IMR-90 (cell line): ENCODE data around the gene KCNK10. TPM values are rescaled to one million over a fixed set of nuclear protein-coding genes. Genes with fewer than 3 reads are reported as not detected.

Experiments
- ATAC-seq: fragments of 200-7000 bp; cut with Tn5 transposase; 2 replicates; pipeline ENCODE4 v1.9.1; 2020; ENCODE audit warnings: low read depth, mild to moderate bottlenecking, moderate library complexity
- BruUV-seq: library from RNA; stranded (reverse); fragments of 400-500 nt; replicated peaks from 2 replicates; lab custom pipeline; 2021; lab: Mats Ljungman, UMichigan
- CTCF ChIA-PET: fragments of 300-600 bp; formaldehyde crosslinking; extraction: SDS; loops from one replicate; lab custom pipeline; 2021; ENCODE audit warnings: antibody characterized with exemption; lab: Yijun Ruan, JAX
- POLR2A ChIA-PET: fragments of 300-600 bp; sonication (Branson Sonifier 250); formaldehyde crosslinking; loops from one replicate; lab custom pipeline; 2022; ENCODE audit warnings: antibody characterized with exemption; ENCODE audit not compliant: unreplicated experiment; lab: Charles Lee
- DNase-seq: peaks from one replicate; pipeline ENCODE4 v3.0.0; 2013
- H2AFZ ChIP-seq: replicated peaks from 2 replicates; pipeline ENCODE3; 2013; ENCODE audit warnings: low read length, mild to moderate bottlenecking; ENCODE audit not compliant: poor library complexity
- H2AK5ac ChIP-seq: 2 replicates; pipeline ENCODE4 v1.6.1; 2013; ENCODE audit warnings: low read depth, low read length, inconsistent platforms
- H2AK9ac ChIP-seq: replicated peaks from 2 replicates; pipeline ENCODE3; 2013; ENCODE audit warnings: mild to moderate bottlenecking, low read depth, low read length, moderate library complexity; ENCODE audit not compliant: poor library complexity
- H2BK120ac ChIP-seq: 2 replicates; pipeline ENCODE4 v1.6.1; 2013; ENCODE audit warnings: low read depth, low read length, inconsistent platforms
- H2BK15ac ChIP-seq: 3 replicates; pipeline ENCODE4 v1.6.1; 2013; ENCODE audit warnings: low read depth, low read length, inconsistent platforms
- H2BK20ac ChIP-seq: 2 replicates; pipeline ENCODE4 v1.6.1; 2013; ENCODE audit warnings: low read depth, mild to moderate bottlenecking, inconsistent platforms, low read length, moderate library complexity
- H2BK5ac ChIP-seq: 2 replicates; pipeline ENCODE4 v1.6.1; 2013; ENCODE audit warnings: mild to moderate bottlenecking, low read depth, low read length, inconsistent platforms; ENCODE audit not compliant: poor library complexity, severe bottlenecking
- H3K14ac ChIP-seq: replicated peaks from 2 replicates; pipeline ENCODE4 v1.6.1; 2013; ENCODE audit warnings: low read depth, low read length, inconsistent platforms
- H3K18ac ChIP-seq: 2 replicates; pipeline ENCODE4 v1.6.1; 2013; ENCODE audit warnings: low read depth, low read length, control low read depth
- H3K23ac ChIP-seq: 2 replicates; pipeline ENCODE4 v1.6.1; 2013; ENCODE audit warnings: low read depth, low read length, inconsistent platforms
- H3K27ac ChIP-seq: 2 replicates; pipeline ENCODE4 v1.5.1; 2013; ENCODE audit warnings: mild to moderate bottlenecking, control low read depth, low read length; ENCODE audit not compliant: insufficient read depth
- H3K27me3 ChIP-seq: 2 replicates; pipeline ENCODE4 v1.6.1; 2013; ENCODE audit warnings: low read length; ENCODE audit not compliant: control insufficient read depth, insufficient read depth
- H3K36me3 ChIP-seq: 2 replicates; pipeline ENCODE4 v1.6.1; 2013; ENCODE audit warnings: low read length, mixed read lengths; ENCODE audit not compliant: control insufficient read depth, insufficient read depth
- H3K4ac ChIP-seq: 2 replicates; pipeline ENCODE4 v1.6.1; 2013; ENCODE audit warnings: low read depth, low read length, inconsistent platforms
- H3K4me1 ChIP-seq: 2 replicates; pipeline ENCODE4 v1.6.1; 2013; ENCODE audit warnings: low read length, mixed read lengths; ENCODE audit not compliant: control insufficient read depth, insufficient read depth
- H3K4me2 ChIP-seq: 2 replicates; pipeline ENCODE4 v1.6.1; 2013; ENCODE audit warnings: low read depth, mild to moderate bottlenecking, control low read depth, low read length, moderate library complexity
- H3K4me3 ChIP-seq: 2 replicates; pipeline ENCODE4 v1.5.1; 2013; ENCODE audit warnings: low read depth, mild to moderate bottlenecking, control low read depth, low read length, moderate library complexity; ENCODE audit not compliant: insufficient read depth
- H3K56ac ChIP-seq: 2 replicates; pipeline ENCODE4 v1.6.1; 2013; ENCODE audit warnings: low read length, inconsistent platforms; ENCODE audit not compliant: insufficient read depth; ENCODE audit errors: extremely low read depth
- H3K79me1 ChIP-seq, 2 experiments: 2 replicates each; pipeline ENCODE4 v1.6.1; 2013; ENCODE audit warnings: low read length in 2 of 2, inconsistent platforms in 1 of 2, low read depth in 1 of 2
- H3K9ac ChIP-seq: 2 replicates; pipeline ENCODE4 v1.6.1; 2013; ENCODE audit warnings: low read depth, low read length, control low read depth
- H3K9me1 ChIP-seq: 2 replicates; pipeline ENCODE4 v1.6.1; 2013; ENCODE audit warnings: low read length, inconsistent platforms; ENCODE audit not compliant: insufficient read depth
- H3K9me3 ChIP-seq: 2 replicates; pipeline ENCODE4 v1.6.1; 2013; ENCODE audit warnings: low read length; ENCODE audit not compliant: control insufficient read depth, insufficient read depth
- H4K20me1 ChIP-seq: 2 replicates; pipeline ENCODE4 v1.6.1; 2013; ENCODE audit warnings: low read length, inconsistent platforms; ENCODE audit not compliant: insufficient read depth
- H4K5ac ChIP-seq: 2 replicates; pipeline ENCODE4 v1.6.1; 2013; ENCODE audit warnings: mild to moderate bottlenecking, low read depth, low read length, control low read depth
- H4K8ac ChIP-seq, 2 experiments: 2 replicates each; pipeline ENCODE4 v1.6.1; 2013; ENCODE audit warnings: low read depth in 2 of 2, low read length in 2 of 2, control low read depth in 1 of 2, inconsistent platforms in 1 of 2
- H4K91ac ChIP-seq: 2 replicates; pipeline ENCODE4 v1.6.1; 2013; ENCODE audit warnings: low read depth, low read length, inconsistent platforms; ENCODE audit not compliant: insufficient read depth
- RCOR1 ChIP-seq: IDR thresholded peaks from 2 replicates; pipeline ENCODE4 v1.6.1; 2012; ENCODE audit warnings: mild to moderate bottlenecking, low read length, improper control_type of control experiment; ENCODE audit not compliant: insufficient replicate concordance
- WGBS, 2 experiments: methylation state at CpG; one replicate each; pipeline versions ENCODE4 v1.1.5 to v1.1.7; 2013; ENCODE audit warnings: missing lambda C conversion rate in 2 of 2; ENCODE audit not compliant: insufficient read length in 1 of 2; ENCODE audit errors: extremely low coverage in 2 of 2; 5-methylcytosine and 5-hydroxymethylcytosine counted together
- dilution Hi-C: fragments of 300-500 bp; cut with HindIII; formaldehyde crosslinking; loops from one replicate; pipeline ENCODE4 v1.14.3; 2018; ENCODE audit warnings: low sequenced_read_pairs; ENCODE audit not compliant: unreplicated experiment
- in situ Hi-C: fragments of 300-500 bp; cut with MboI; formaldehyde crosslinking; loops from 3 replicates; pipeline ENCODE4 v1.14.3; 2019; ENCODE audit warnings: low sequenced_read_pairs, inconsistent platforms, mixed read lengths
- intact Hi-C: fragments of 100-400 bp; cut with micrococcal nuclease; formaldehyde crosslinking; loops from 2 replicates; pipeline ENCODE4 v1.10.0; 2022
- polyA plus RNA-seq, 3 experiments: library from polyadenylated mRNA; depleted of rRNA; stranded (reverse); fragments of >200 nt; gene quantifications; 2 replicates each; pipeline ENCODE4 v1.2.3, GENCODE V29; 2012; ENCODE audit warnings: low replicate concordance in 1 of 3
- total RNA-seq: library from RNA; depleted of rRNA; stranded (reverse); fragments of >200 nt; gene quantifications from 2 replicates; pipeline ENCODE4 v1.2.3, GENCODE V29; 2012

Gene KCNK10
- total and polyA plus RNA-seq, 2 of the 4 experiments (the other 2 are of a cell fraction), result not detected

DNA sequence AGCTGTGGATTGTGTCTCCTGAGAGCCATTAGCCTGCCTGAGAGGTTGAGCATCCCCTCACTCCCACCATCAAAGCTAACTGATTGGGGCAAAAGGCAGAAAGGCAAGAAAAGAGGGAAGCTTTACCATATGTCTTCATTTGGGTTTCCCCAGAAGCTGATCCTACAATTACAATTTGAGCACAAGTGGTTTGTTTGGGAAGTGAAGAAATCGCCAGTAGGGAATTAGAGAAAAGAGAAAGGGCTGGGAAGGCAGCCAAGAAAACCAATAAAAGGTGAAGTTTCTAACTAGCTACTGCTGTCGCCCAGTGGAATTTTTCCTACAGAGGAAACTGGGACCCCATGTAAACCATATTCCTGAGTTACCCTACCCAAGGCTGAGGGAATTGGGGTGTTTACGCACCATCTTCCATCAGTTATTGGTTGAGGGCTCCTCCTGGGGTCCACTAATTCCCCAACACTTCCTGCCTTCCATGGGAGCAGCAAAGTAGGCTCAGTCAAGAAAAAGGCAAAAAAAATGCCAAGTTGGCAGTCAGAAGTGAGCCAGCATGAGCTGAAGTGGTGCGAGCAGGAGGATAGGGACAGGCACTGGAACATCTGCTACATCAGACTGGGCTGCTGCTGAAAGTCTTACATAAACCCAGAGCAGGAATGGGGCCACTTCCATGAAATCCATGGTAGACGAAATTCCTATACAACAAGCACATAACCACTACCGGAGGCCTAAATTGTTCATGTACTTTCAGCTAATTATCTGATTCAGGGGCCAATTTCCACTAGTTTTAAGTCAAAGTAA is 17.3 kb downstream of the KCNK10 start:
- ChIA-PET POLR2A (no interaction called here), CTCF (no interaction called here)
- in situ Hi-C loops (no loop called here), intact Hi-C loops (no loop called here), dilution Hi-C loops (no loop called here)
- Histone ChIP-seq H3K9me3 (no peaks in the 10 kb centered on the region), H3K14ac (no peak overlapping the region), H3K56ac (no peak overlapping the region), H3K9ac (no peak overlapping the region), H2BK5ac (no peak overlapping the region), H4K91ac (no peak overlapping the region), H3K18ac (no peak overlapping the region), H2BK15ac (no peak overlapping the region), H3K36me3 (no peaks in the 10 kb centered on the region), H4K8ac (no peak overlapping the region), H2BK20ac (no peak overlapping the region), H3K27ac (no peak overlapping the region), H4K20me1 (no peaks in the 10 kb centered on the region), H2AK5ac (no peak overlapping the region), H2AK9ac (no peak overlapping the region), H3K4me2 (no peak overlapping the region), H3K23ac (no peak overlapping the region), H3K4me3 (no peak overlapping the region), H3K79me1 (no peaks in the 10 kb centered on the region), H3K4ac (no peak overlapping the region), H3K27me3 (no peaks in the 10 kb centered on the region), H2AFZ (no peak overlapping the region), H3K9me1 (no peaks in the 10 kb centered on the region), H2BK120ac (no peak overlapping the region), H4K5ac (no peak overlapping the region), H3K4me1 (no peaks in the 10 kb centered on the region)
- no peak for DNase-seq
- WGBS, 2 experiments, result no CpG with 5 or more reads among the region's 6 CpGs
- no peak for ATAC-seq
- BruUV-seq, result no TSS peak
- TF ChIP-seq RCOR1, result no peak
